IMR-90 (cell line): ENCODE measurements around the gene DHX40. TPM values are rescaled to one million over a fixed set of nuclear protein-coding genes. Genes with fewer than 3 reads are reported as not detected.
"Not testable (repeated sequence)": the region's sequence is repeated elsewhere in the genome, so short reads cannot be mapped to it uniquely, and the experiment has no call there.

Source experiments
- ATAC-seq: fragments of 200-7000 bp; cut with Tn5 transposase; 2 replicates; pipeline ENCODE4 v1.9.1; 2020; ENCODE audit warnings: low read depth, mild to moderate bottlenecking, moderate library complexity
- BruUV-seq: library from RNA; stranded (reverse); fragments of 400-500 nt; replicated peaks from 2 replicates; lab custom pipeline; 2021; lab: Mats Ljungman, UMichigan
- CTCF ChIA-PET: fragments of 300-600 bp; formaldehyde crosslinking; extraction: SDS; loops from one replicate; lab custom pipeline; 2021; ENCODE audit warnings: antibody characterized with exemption; lab: Yijun Ruan, JAX
- POLR2A ChIA-PET: fragments of 300-600 bp; sonication (Branson Sonifier 250); formaldehyde crosslinking; loops from one replicate; lab custom pipeline; 2022; ENCODE audit warnings: antibody characterized with exemption; ENCODE audit not compliant: unreplicated experiment; lab: Charles Lee
- DNase-seq: peaks from one replicate; pipeline ENCODE4 v3.0.0; 2013
- H2AFZ ChIP-seq: replicated peaks from 2 replicates; pipeline ENCODE3; 2013; ENCODE audit warnings: low read length, mild to moderate bottlenecking; ENCODE audit not compliant: poor library complexity
- H2AK5ac ChIP-seq: 2 replicates; pipeline ENCODE4 v1.6.1; 2013; ENCODE audit warnings: low read depth, low read length, inconsistent platforms
- H2AK9ac ChIP-seq: replicated peaks from 2 replicates; pipeline ENCODE3; 2013; ENCODE audit warnings: mild to moderate bottlenecking, low read depth, low read length, moderate library complexity; ENCODE audit not compliant: poor library complexity
- H2BK120ac ChIP-seq: 2 replicates; pipeline ENCODE4 v1.6.1; 2013; ENCODE audit warnings: low read depth, low read length, inconsistent platforms
- H2BK15ac ChIP-seq: 3 replicates; pipeline ENCODE4 v1.6.1; 2013; ENCODE audit warnings: low read depth, low read length, inconsistent platforms
- H2BK20ac ChIP-seq: 2 replicates; pipeline ENCODE4 v1.6.1; 2013; ENCODE audit warnings: low read depth, mild to moderate bottlenecking, inconsistent platforms, low read length, moderate library complexity
- H2BK5ac ChIP-seq: 2 replicates; pipeline ENCODE4 v1.6.1; 2013; ENCODE audit warnings: mild to moderate bottlenecking, low read depth, low read length, inconsistent platforms; ENCODE audit not compliant: poor library complexity, severe bottlenecking
- H3K14ac ChIP-seq: replicated peaks from 2 replicates; pipeline ENCODE4 v1.6.1; 2013; ENCODE audit warnings: low read depth, low read length, inconsistent platforms
- H3K18ac ChIP-seq: 2 replicates; pipeline ENCODE4 v1.6.1; 2013; ENCODE audit warnings: low read depth, low read length, control low read depth
- H3K23ac ChIP-seq: 2 replicates; pipeline ENCODE4 v1.6.1; 2013; ENCODE audit warnings: low read depth, low read length, inconsistent platforms
- H3K27ac ChIP-seq: 2 replicates; pipeline ENCODE4 v1.5.1; 2013; ENCODE audit warnings: mild to moderate bottlenecking, control low read depth, low read length; ENCODE audit not compliant: insufficient read depth
- H3K27me3 ChIP-seq: 2 replicates; pipeline ENCODE4 v1.6.1; 2013; ENCODE audit warnings: low read length; ENCODE audit not compliant: control insufficient read depth, insufficient read depth
- H3K36me3 ChIP-seq: 2 replicates; pipeline ENCODE4 v1.6.1; 2013; ENCODE audit warnings: low read length, mixed read lengths; ENCODE audit not compliant: control insufficient read depth, insufficient read depth
- H3K4ac ChIP-seq: 2 replicates; pipeline ENCODE4 v1.6.1; 2013; ENCODE audit warnings: low read depth, low read length, inconsistent platforms
- H3K4me1 ChIP-seq: 2 replicates; pipeline ENCODE4 v1.6.1; 2013; ENCODE audit warnings: low read length, mixed read lengths; ENCODE audit not compliant: control insufficient read depth, insufficient read depth
- H3K4me2 ChIP-seq: 2 replicates; pipeline ENCODE4 v1.6.1; 2013; ENCODE audit warnings: low read depth, mild to moderate bottlenecking, control low read depth, low read length, moderate library complexity
- H3K4me3 ChIP-seq: 2 replicates; pipeline ENCODE4 v1.5.1; 2013; ENCODE audit warnings: low read depth, mild to moderate bottlenecking, control low read depth, low read length, moderate library complexity; ENCODE audit not compliant: insufficient read depth
- H3K56ac ChIP-seq: 2 replicates; pipeline ENCODE4 v1.6.1; 2013; ENCODE audit warnings: low read length, inconsistent platforms; ENCODE audit not compliant: insufficient read depth; ENCODE audit errors: extremely low read depth
- H3K79me1 ChIP-seq, 2 experiments: 2 replicates each; pipeline ENCODE4 v1.6.1; 2013; ENCODE audit warnings: low read length in 2 of 2, inconsistent platforms in 1 of 2, low read depth in 1 of 2
- H3K9ac ChIP-seq: 2 replicates; pipeline ENCODE4 v1.6.1; 2013; ENCODE audit warnings: low read depth, low read length, control low read depth
- H3K9me1 ChIP-seq: 2 replicates; pipeline ENCODE4 v1.6.1; 2013; ENCODE audit warnings: low read length, inconsistent platforms; ENCODE audit not compliant: insufficient read depth
- H3K9me3 ChIP-seq: 2 replicates; pipeline ENCODE4 v1.6.1; 2013; ENCODE audit warnings: low read length; ENCODE audit not compliant: control insufficient read depth, insufficient read depth
- H4K20me1 ChIP-seq: 2 replicates; pipeline ENCODE4 v1.6.1; 2013; ENCODE audit warnings: low read length, inconsistent platforms; ENCODE audit not compliant: insufficient read depth
- H4K5ac ChIP-seq: 2 replicates; pipeline ENCODE4 v1.6.1; 2013; ENCODE audit warnings: mild to moderate bottlenecking, low read depth, low read length, control low read depth
- H4K8ac ChIP-seq, 2 experiments: 2 replicates each; pipeline ENCODE4 v1.6.1; 2013; ENCODE audit warnings: low read depth in 2 of 2, low read length in 2 of 2, control low read depth in 1 of 2, inconsistent platforms in 1 of 2
- H4K91ac ChIP-seq: 2 replicates; pipeline ENCODE4 v1.6.1; 2013; ENCODE audit warnings: low read depth, low read length, inconsistent platforms; ENCODE audit not compliant: insufficient read depth
- CEBPB ChIP-seq: IDR thresholded peaks from 2 replicates; pipeline ENCODE4 v1.6.1; 2012; ENCODE audit warnings: low read depth, low read length, improper control_type of control experiment
- FOS ChIP-seq: fragments of 150-350 bp; IDR thresholded peaks from 2 replicates; pipeline ENCODE4 v1.6.1; 2016; ENCODE audit warnings: low read depth, low read length
- MAFK ChIP-seq: IDR thresholded peaks from 2 replicates; pipeline ENCODE4 v1.6.1; 2012; ENCODE audit warnings: low read depth, low read length, improper control_type of control experiment
- MAZ ChIP-seq: IDR thresholded peaks from 2 replicates; pipeline ENCODE4 v1.6.1; 2012; ENCODE audit warnings: low read depth, mild to moderate bottlenecking, low read length, improper control_type of control experiment, moderate library complexity, borderline replicate concordance
- RCOR1 ChIP-seq: IDR thresholded peaks from 2 replicates; pipeline ENCODE4 v1.6.1; 2012; ENCODE audit warnings: mild to moderate bottlenecking, low read length, improper control_type of control experiment; ENCODE audit not compliant: insufficient replicate concordance
- WGBS, 2 experiments: methylation state at CpG; one replicate each; pipeline versions ENCODE4 v1.1.5 to v1.1.7; 2013; ENCODE audit warnings: missing lambda C conversion rate in 2 of 2; ENCODE audit not compliant: insufficient read length in 1 of 2; ENCODE audit errors: extremely low coverage in 2 of 2; 5-methylcytosine and 5-hydroxymethylcytosine counted together
- dilution Hi-C: fragments of 300-500 bp; cut with HindIII; formaldehyde crosslinking; loops from one replicate; pipeline ENCODE4 v1.14.3; 2018; ENCODE audit warnings: low sequenced_read_pairs; ENCODE audit not compliant: unreplicated experiment
- in situ Hi-C: fragments of 300-500 bp; cut with MboI; formaldehyde crosslinking; loops from 3 replicates; pipeline ENCODE4 v1.14.3; 2019; ENCODE audit warnings: low sequenced_read_pairs, inconsistent platforms, mixed read lengths
- intact Hi-C: fragments of 100-400 bp; cut with micrococcal nuclease; formaldehyde crosslinking; loops from 2 replicates; pipeline ENCODE4 v1.10.0; 2022
- polyA plus RNA-seq, 3 experiments: library from polyadenylated mRNA; depleted of rRNA; stranded (reverse); fragments of >200 nt; gene quantifications; 2 replicates each; pipeline ENCODE4 v1.2.3, GENCODE V29; 2012; ENCODE audit warnings: low replicate concordance in 1 of 3
- total RNA-seq: library from RNA; depleted of rRNA; stranded (reverse); fragments of >200 nt; gene quantifications from 2 replicates; pipeline ENCODE4 v1.2.3, GENCODE V29; 2012
- TF ChIP-seq, protein P1 (sequence below): conservative IDR thresholded peaks from 2 replicates; pipeline ENCODE4 v1.5.1; 2012; ENCODE audit warnings: mild to moderate bottlenecking, low read depth, low read length, improper control_type of control experiment

DHX40 gene
- total and polyA plus RNA-seq, 2 of the 4 experiments (the other 2 are of a cell fraction): 17.4 to 44.4 TPM

DNA sequence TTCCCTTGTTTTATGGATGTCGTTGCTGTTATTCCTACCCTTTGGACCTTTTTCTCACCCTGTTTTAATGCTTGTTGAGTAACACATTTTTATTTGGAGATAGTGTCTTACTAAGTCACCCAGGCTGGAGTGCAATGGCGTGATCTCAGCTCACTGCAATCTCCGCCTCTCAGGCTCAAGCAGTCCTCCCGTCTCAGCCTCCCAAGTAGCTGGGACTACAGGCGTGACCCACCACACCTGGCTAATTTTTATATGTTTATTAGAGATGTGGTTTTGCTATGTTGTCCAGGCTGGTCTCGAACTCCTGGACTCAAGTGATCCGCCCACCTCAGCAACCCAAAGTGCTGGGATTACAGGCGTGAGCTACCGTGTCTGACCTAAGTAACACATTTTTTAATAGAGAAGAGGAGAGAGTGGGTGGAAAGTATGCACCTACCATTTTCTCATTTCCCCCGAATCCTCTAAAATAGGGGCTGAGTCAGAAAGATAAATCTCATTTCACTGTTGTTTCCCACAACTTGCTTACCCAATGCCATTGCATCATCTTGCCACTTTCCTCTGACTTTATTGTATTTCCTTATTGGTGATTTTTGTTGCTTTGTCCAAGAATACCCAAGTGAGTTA, 7.0 kb downstream of the DHX40 start:
- H2BK20ac ChIP-seq: no peak overlapping the region
- in situ Hi-C loops: no loop called here
- CTCF ChIA-PET: no interaction called here
- no peak overlapping the region for H3K27ac ChIP-seq
- no peak overlapping the region for H4K5ac ChIP-seq
- H3K4ac ChIP-seq: no peak overlapping the region
- no peak overlapping the region for H2AK5ac ChIP-seq
- no peak overlapping the region for H2BK5ac ChIP-seq
- peaks cover 4% of the 10 kb centered on the region; the same call in 1 of the 2 replicates for H3K36me3 ChIP-seq
- BruUV-seq: no TSS peak
- no peak for ATAC-seq
- no peaks in the 10 kb centered on the region for H4K20me1 ChIP-seq
- H4K8ac ChIP-seq: no peak overlapping the region
- POLR2A ChIA-PET: no interaction called here
- intact Hi-C loops: no loop called here
- no peaks in the 10 kb centered on the region for H3K27me3 ChIP-seq
- no peak overlapping the region for H3K56ac ChIP-seq
- no peak overlapping the region for H2BK15ac ChIP-seq
- no peak overlapping the region for H3K9ac ChIP-seq
- no peak overlapping the region for H3K23ac ChIP-seq
- no peak overlapping the region for H3K14ac ChIP-seq
- H3K4me2 ChIP-seq: no peak overlapping the region
- no peaks in the 10 kb centered on the region for H3K4me1 ChIP-seq
- H2AFZ ChIP-seq: no peak overlapping the region
- H3K4me3 ChIP-seq: no peak overlapping the region
- peak; percentile 35 for DNase-seq
- H4K91ac ChIP-seq: no peak overlapping the region
- H3K9me3 ChIP-seq: no peaks in the 10 kb centered on the region
- peaks cover 9 to 17% of the 10 kb centered on the region in 2 experiments; a peak in 3 of 4 replicates for H3K79me1 ChIP-seq
- no peak overlapping the region for H2AK9ac ChIP-seq
- no peaks in the 10 kb centered on the region for H3K9me1 ChIP-seq
- TF ChIP-seq, protein P1, sequence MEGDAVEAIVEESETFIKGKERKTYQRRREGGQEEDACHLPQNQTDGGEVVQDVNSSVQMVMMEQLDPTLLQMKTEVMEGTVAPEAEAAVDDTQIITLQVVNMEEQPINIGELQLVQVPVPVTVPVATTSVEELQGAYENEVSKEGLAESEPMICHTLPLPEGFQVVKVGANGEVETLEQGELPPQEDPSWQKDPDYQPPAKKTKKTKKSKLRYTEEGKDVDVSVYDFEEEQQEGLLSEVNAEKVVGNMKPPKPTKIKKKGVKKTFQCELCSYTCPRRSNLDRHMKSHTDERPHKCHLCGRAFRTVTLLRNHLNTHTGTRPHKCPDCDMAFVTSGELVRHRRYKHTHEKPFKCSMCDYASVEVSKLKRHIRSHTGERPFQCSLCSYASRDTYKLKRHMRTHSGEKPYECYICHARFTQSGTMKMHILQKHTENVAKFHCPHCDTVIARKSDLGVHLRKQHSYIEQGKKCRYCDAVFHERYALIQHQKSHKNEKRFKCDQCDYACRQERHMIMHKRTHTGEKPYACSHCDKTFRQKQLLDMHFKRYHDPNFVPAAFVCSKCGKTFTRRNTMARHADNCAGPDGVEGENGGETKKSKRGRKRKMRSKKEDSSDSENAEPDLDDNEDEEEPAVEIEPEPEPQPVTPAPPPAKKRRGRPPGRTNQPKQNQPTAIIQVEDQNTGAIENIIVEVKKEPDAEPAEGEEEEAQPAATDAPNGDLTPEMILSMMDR: no peak
- no peak for TF ChIP-seq RCOR1
- peak; percentile 86 for TF ChIP-seq CEBPB
- TF ChIP-seq FOS: no peak
- TF ChIP-seq MAZ: no peak
- no peak for TF ChIP-seq MAFK
- dilution Hi-C loops: no loop called here
- WGBS, 2 experiments: no CpG with 5 or more reads among the region's 10 CpGs
- H3K18ac ChIP-seq: no peak overlapping the region
- no peak overlapping the region for H2BK120ac ChIP-seq

DNA sequence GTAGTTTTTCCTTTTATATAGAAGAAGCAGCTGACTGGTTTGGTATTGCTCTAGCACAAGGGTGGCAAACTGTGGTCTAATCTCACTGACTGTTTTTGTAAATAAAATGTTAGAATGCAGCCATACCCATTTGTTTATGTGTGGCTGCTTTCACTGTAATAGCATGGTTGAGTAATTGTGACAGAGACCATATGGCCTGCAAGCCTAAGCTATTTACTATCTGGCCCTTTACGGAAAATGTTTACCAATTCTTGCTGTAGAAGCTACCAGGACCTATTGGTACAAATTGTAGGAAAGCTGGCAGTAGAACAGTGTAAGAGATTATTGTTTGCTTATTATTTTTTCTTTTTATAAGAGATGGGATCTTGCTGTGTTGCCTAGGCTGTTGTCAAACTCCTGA, 18.8 kb downstream of the DHX40 start:
- BruUV-seq, H4K20me1 ChIP-seq, in situ Hi-C loops, H3K14ac ChIP-seq, H2BK20ac ChIP-seq, intact Hi-C loops, H2BK120ac ChIP-seq, H4K91ac ChIP-seq, H3K4ac ChIP-seq, H3K9me1 ChIP-seq, POLR2A ChIA-PET, H2BK5ac ChIP-seq, H3K4me2 ChIP-seq, dilution Hi-C loops, H2AK5ac ChIP-seq, H2BK15ac ChIP-seq, H3K9me3 ChIP-seq, H4K5ac ChIP-seq, H3K79me1 ChIP-seq, CTCF ChIA-PET, H2AK9ac ChIP-seq, H3K27me3 ChIP-seq, H4K8ac ChIP-seq, DNase-seq, H3K23ac ChIP-seq, H3K27ac ChIP-seq, H3K9ac ChIP-seq, H3K4me3 ChIP-seq, H2AFZ ChIP-seq, H3K4me1 ChIP-seq, H3K18ac ChIP-seq, H3K36me3 ChIP-seq, H3K56ac ChIP-seq: not testable (repeated sequence)
- WGBS, 2 experiments: no CpG with 5 or more reads among the region's 1 CpG
- ATAC-seq: peak; percentile 95
